Panc1 (cell line): ENCODE results near the gene DPH1. TPM values are rescaled to one million over a fixed set of nuclear protein-coding genes. Genes with fewer than 3 reads are reported as not detected.

Experiments used
- ATAC-seq: fragments of 200-7000 bp; cut with Tn5 transposase; 2 replicates; pipeline ENCODE4 v1.9.1; 2020; ENCODE audit warnings: mild to moderate bottlenecking, moderate library complexity
- BruUV-seq: library from RNA; stranded (reverse); fragments of 400-500 nt; replicated peaks from 2 replicates; lab custom pipeline; 2021; lab: Mats Ljungman, UMichigan
- CTCF ChIA-PET: fragments of 300-600 bp; sonication (Branson Sonifier 250); formaldehyde crosslinking; loops from one replicate; lab custom pipeline; 2022; ENCODE audit warnings: antibody characterized with exemption; lab: Charles Lee
- POLR2A ChIA-PET: fragments of 300-600 bp; sonication (Branson Sonifier 250); formaldehyde crosslinking; loops from one replicate; lab custom pipeline; 2022; ENCODE audit warnings: antibody characterized with exemption; lab: Charles Lee
- DNase-seq: peaks from one replicate; pipeline ENCODE4 v3.0.0-alpha.2; 2010; ENCODE audit warnings: low read depth, low spot score
- H3K27ac ChIP-seq: 2 replicates; pipeline ENCODE4 v1.5.1; 2011; ENCODE audit warnings: mild to moderate bottlenecking, low read length, inconsistent platforms
- H3K27me3 ChIP-seq: fragments of 200-500 bp; sonication (Bioruptor generic); 2 replicates; pipeline ENCODE4 v1.6.0; 2014; ENCODE audit warnings: low read length, inconsistent platforms; ENCODE audit not compliant: control insufficient read depth, insufficient read depth
- H3K36me3 ChIP-seq: fragments of 200-500 bp; sonication (Bioruptor generic); 2 replicates; pipeline ENCODE4 v1.5.1; 2014; ENCODE audit warnings: inconsistent platforms, mild to moderate bottlenecking, low read length, moderate library complexity; ENCODE audit not compliant: control insufficient read depth, insufficient read depth
- H3K4me1 ChIP-seq: 2 replicates; pipeline ENCODE4 v1.5.1; 2011; ENCODE audit warnings: inconsistent platforms, mild to moderate bottlenecking, low read length, moderate library complexity; ENCODE audit not compliant: control insufficient read depth, insufficient read depth
- H3K4me3 ChIP-seq, 2 experiments: 2 replicates each; pipeline ENCODE4 v1.5.1; 2011 to 2012; ENCODE audit warnings: low read depth in 2 of 2, low read length in 2 of 2, mild to moderate bottlenecking in 2 of 2, inconsistent platforms in 1 of 2, moderate library complexity in 1 of 2
- H3K9me3 ChIP-seq: fragments of 200-500 bp; sonication (Bioruptor generic); 2 replicates; pipeline ENCODE4 v1.5.1; 2014; ENCODE audit warnings: low read depth, mild to moderate bottlenecking, inconsistent platforms, low read length, moderate library complexity; ENCODE audit not compliant: control insufficient read depth, insufficient read depth
- POLR2AphosphoS5 ChIP-seq: IDR thresholded peaks from 2 replicates; pipeline ENCODE4 v1.6.1; 2012; ENCODE audit warnings: mild to moderate bottlenecking, low read depth, low read length, moderate library complexity
- SIN3A ChIP-seq: IDR thresholded peaks from 2 replicates; pipeline ENCODE4 v1.6.1; 2012; ENCODE audit warnings: low read depth, mild to moderate bottlenecking, low read length, moderate library complexity, borderline replicate concordance; ENCODE audit not compliant: insufficient read depth
- TCF7L2 ChIP-seq: IDR thresholded peaks from 2 replicates; pipeline ENCODE4 v1.6.1; 2011; ENCODE audit warnings: mild to moderate bottlenecking, low read depth, low read length, inconsistent platforms
- in situ Hi-C: cut with HindIII; loops from 2 replicates; pipeline ENCODE4 v1.10.0; 2016; ENCODE audit warnings: low sequenced_read_pairs, low pct_unique_long_range_greater_than_20kb
- intact Hi-C: fragments of 100-400 bp; cut with micrococcal nuclease; formaldehyde crosslinking; loops from one replicate; pipeline ENCODE4 v1.10.0; 2022; ENCODE audit not compliant: unreplicated experiment
- total RNA-seq: library from RNA; stranded (reverse); gene quantifications from one replicate; pipeline ENCODE4 v1.2.1, GENCODE V29; 2021; ENCODE audit not compliant: unreplicated experiment
- TF ChIP-seq, protein P1 (sequence below): fragments of 450-650 bp; IDR thresholded peaks from 2 replicates; pipeline ENCODE4 v1.5.1; 2017; ENCODE audit warnings: mild to moderate bottlenecking
- TF ChIP-seq, protein P2 (sequence below), 2 experiments: IDR thresholded peaks; 2 replicates each; pipeline ENCODE4 v1.6.1; 2011 to 2012; ENCODE audit warnings: low read depth in 2 of 2, control low read depth in 1 of 2, low read length in 1 of 2, mild to moderate bottlenecking in 1 of 2, moderate library complexity in 1 of 2; ENCODE audit not compliant: insufficient read depth in 1 of 2

DPH1 gene
- total RNA-seq, 1 experiment from 2014 or later: 24.3 TPM

DNA sequence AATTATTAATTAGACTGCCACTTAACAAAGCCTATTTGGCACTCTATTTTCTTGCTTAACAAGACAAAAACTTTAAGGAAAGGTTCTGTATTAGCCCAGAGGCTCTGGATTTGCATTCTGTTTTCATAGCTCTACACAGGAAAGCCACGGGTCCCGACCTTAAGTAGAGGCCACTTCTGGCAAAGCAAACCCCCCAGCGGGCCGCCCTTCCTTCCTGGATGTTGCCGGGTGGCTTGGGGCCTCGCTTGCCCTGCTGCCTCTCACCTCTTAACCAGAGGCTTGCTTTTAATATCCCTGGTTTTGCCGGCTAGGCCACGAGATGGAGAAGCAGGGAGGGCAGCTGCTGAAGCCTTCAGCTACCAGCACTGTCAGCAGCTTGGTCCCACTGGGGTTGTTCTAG is 9.2 kb upstream of the DPH1 start:
- BruUV-seq: no TSS peak
- Histone ChIP-seq H3K4me3 (no peak overlapping the region), H3K27me3 (no peaks in the 10 kb centered on the region; the same call in 1 of the 2 replicates), H3K4me1 (no peaks in the 10 kb centered on the region), H3K27ac (no peak overlapping the region), H3K9me3 (no peaks in the 10 kb centered on the region), H3K36me3 (no peaks in the 10 kb centered on the region)
- in situ Hi-C loops (no loop called here), intact Hi-C loops (no loop called here)
- POLR2A ChIA-PET: no interaction called here
- CTCF ChIA-PET: no interaction called here
- no peak for ATAC-seq
- no peak for TF ChIP-seq POLR2AphosphoS5
- TF ChIP-seq, protein P1, sequence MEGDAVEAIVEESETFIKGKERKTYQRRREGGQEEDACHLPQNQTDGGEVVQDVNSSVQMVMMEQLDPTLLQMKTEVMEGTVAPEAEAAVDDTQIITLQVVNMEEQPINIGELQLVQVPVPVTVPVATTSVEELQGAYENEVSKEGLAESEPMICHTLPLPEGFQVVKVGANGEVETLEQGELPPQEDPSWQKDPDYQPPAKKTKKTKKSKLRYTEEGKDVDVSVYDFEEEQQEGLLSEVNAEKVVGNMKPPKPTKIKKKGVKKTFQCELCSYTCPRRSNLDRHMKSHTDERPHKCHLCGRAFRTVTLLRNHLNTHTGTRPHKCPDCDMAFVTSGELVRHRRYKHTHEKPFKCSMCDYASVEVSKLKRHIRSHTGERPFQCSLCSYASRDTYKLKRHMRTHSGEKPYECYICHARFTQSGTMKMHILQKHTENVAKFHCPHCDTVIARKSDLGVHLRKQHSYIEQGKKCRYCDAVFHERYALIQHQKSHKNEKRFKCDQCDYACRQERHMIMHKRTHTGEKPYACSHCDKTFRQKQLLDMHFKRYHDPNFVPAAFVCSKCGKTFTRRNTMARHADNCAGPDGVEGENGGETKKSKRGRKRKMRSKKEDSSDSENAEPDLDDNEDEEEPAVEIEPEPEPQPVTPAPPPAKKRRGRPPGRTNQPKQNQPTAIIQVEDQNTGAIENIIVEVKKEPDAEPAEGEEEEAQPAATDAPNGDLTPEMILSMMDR: no peak
- TF ChIP-seq, protein P2, sequence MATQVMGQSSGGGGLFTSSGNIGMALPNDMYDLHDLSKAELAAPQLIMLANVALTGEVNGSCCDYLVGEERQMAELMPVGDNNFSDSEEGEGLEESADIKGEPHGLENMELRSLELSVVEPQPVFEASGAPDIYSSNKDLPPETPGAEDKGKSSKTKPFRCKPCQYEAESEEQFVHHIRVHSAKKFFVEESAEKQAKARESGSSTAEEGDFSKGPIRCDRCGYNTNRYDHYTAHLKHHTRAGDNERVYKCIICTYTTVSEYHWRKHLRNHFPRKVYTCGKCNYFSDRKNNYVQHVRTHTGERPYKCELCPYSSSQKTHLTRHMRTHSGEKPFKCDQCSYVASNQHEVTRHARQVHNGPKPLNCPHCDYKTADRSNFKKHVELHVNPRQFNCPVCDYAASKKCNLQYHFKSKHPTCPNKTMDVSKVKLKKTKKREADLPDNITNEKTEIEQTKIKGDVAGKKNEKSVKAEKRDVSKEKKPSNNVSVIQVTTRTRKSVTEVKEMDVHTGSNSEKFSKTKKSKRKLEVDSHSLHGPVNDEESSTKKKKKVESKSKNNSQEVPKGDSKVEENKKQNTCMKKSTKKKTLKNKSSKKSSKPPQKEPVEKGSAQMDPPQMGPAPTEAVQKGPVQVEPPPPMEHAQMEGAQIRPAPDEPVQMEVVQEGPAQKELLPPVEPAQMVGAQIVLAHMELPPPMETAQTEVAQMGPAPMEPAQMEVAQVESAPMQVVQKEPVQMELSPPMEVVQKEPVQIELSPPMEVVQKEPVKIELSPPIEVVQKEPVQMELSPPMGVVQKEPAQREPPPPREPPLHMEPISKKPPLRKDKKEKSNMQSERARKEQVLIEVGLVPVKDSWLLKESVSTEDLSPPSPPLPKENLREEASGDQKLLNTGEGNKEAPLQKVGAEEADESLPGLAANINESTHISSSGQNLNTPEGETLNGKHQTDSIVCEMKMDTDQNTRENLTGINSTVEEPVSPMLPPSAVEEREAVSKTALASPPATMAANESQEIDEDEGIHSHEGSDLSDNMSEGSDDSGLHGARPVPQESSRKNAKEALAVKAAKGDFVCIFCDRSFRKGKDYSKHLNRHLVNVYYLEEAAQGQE (IDR thresholded peaks at IDR 0.05; ENCODE audit: insufficient read depth in 1 of 2, low read depth in 2 of 2, low read length in 1 of 2): no peak
- TF ChIP-seq SIN3A: no peak
- TF ChIP-seq TCF7L2: no peak
- no peak for DNase-seq

DNA sequence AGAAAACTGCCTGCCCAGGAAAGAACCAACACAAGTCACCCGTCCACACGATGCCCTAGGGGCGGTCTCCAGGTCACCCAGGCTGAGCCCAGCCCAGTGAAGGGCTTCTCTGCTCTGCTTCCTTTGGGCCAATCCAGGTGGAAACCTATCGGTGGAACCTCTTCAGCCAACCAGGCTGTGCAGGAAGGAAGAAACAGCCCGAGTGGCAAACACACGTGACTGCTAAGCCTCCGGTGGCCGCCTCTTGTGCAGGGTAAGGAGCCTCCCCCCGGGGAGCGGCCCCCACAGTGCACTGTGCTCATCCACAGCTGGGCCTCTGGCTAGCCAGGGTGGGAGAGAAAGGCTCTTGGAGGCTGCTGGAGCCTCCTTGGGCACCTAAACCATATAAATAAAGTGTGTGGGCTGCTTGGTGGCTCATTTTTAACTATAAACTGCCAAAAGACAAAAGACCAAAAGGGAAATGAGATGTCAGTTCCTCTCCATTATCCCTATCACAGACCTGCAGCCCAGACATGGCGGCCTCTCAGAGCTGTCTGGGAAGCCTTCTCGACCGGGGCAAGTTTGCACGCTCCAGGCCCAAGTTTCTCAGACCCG is 7.2 kb upstream of the DPH1 start:
- no peak for ATAC-seq
- Histone ChIP-seq H3K27ac (no peak overlapping the region), H3K4me1 (no peaks in the 10 kb centered on the region), H3K36me3 (no peaks in the 10 kb centered on the region), H3K4me3 (no peak overlapping the region), H3K27me3 (no peaks in the 10 kb centered on the region; the same call in 1 of the 2 replicates), H3K9me3 (no peaks in the 10 kb centered on the region)
- ChIA-PET POLR2A (no interaction called here), CTCF (no interaction called here)
- intact Hi-C loops: no loop called here
- in situ Hi-C loops: no loop called here
- TF ChIP-seq POLR2AphosphoS5 (no peak), TCF7L2 (no peak), SIN3A (no peak)
- TF ChIP-seq, protein P1: no peak
- TF ChIP-seq, protein P2 (IDR thresholded peaks at IDR 0.05; ENCODE audit: insufficient read depth in 1 of 2, low read depth in 2 of 2, low read length in 1 of 2): no peak
- no TSS peak for BruUV-seq
- DNase-seq: no peak
